Measurements from ENCODE around the gene IL1A. TPM values are rescaled to one million over a fixed set of nuclear protein-coding genes. Genes with fewer than 3 reads are reported as not detected.
A peak's percentile ranks its signal among the peaks of the same experiment; 100 is the strongest.

IL1A gene
- polyA plus RNA-seq, 4 donors: 0.06 to 0.24 TPM; not detected in 2

DNA sequence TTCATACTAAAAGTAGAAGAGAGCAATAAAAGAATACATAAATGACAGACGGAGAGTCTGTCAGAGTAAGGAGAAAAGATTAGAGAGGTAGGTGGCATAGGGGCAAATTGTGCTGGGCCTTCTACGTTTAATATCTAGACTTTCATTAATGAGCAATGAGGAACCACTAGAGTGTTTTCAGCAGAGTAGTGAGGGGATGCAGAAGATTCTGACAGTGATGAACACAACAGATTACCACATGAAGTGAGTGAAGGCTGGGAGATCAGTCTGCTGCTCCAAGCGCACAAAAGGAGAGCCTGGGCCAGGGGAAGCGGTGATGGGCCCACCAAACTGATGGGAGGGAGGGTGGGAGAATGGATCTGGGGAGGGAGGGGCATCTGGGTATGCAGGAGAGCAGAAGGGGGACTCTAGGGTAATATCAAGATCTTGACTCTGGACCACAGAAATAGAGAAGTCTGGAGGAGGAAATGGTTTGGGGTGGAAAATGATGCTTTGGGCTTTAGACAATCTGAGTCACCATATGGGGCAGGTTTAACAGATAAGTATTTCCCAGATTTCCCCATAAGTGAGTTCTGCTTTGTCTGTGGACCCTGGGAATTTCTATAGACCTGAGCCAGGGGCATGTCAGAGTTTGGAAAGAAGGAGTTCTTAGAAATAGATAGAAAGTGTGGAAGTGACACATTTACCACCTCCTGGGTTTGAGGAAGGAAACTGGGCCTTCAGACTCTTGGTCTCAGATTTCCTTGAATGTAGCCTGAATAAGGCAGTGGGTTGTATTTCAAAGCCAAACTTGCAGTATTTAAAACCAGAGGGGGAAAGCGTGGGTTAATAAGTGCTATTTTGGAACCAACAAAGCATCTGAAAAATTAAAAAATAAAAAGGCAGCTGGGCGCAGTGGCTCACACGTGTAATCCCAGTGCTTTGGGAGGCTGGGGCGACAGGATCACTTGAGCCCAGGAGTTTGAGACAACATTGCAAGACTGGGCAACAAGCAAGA is 15.0 kb upstream of the IL1A start:
- WGBS, 3 donors: 77 to 92% (median 79%) methylated on average over 7 to 8 of the region's 8 CpGs
- H3K27me3 ChIP-seq (ENCODE audit: control insufficient read depth in 3 of 3, insufficient read depth in 3 of 3, low read length in 3 of 3): no peaks in the 10 kb centered on the region
- peaks cover 0 to 8% (median 2%) of the 10 kb centered on the region in 3 donors for H3K4me1 ChIP-seq (ENCODE audit: control insufficient read depth in 3 of 3, insufficient read depth in 2 of 3, low read depth in 1 of 3, low read length in 2 of 3)
- DNase-seq (no peak), FAIRE-seq (no peak)
- H3K4me3 ChIP-seq (ENCODE audit: low read depth in 1 of 3, low read length in 3 of 3): no peak overlapping the region
- no peak overlapping the region for H3K27ac ChIP-seq (ENCODE audit: low read depth in 1 of 3, low read length in 2 of 3)
- H3K36me3 ChIP-seq (ENCODE audit: control insufficient read depth in 3 of 3, insufficient read depth in 2 of 3, low read depth in 1 of 3, low read length in 3 of 3): no peaks in the 10 kb centered on the region
- peaks cover 0 to 6% of the 10 kb centered on the region in 2 donors for H3K9me3 ChIP-seq (ENCODE audit: control insufficient read depth in 2 of 2, insufficient read depth in 1 of 2, low read depth in 1 of 2, low read length in 1 of 2)

DNA sequence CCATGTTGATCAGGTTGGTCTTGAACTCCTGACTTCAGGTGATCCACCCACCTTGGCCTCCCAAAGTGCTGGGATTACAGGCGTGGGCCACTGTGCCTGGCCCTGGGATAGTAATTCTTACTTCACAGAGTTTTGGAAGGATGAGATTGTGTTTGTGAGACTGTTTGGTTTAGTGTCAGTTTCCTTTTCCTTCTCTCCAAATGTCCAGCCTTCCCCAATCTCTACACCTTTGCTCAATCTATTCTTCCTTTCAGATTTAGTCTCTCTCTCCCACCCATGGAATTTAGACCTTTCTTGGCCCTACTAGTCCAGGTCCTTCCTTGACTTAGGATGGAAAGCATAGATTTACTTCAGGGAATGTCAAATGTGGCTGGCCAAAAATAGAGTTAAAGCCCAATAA is 12.2 kb upstream of the IL1A start:
- FAIRE-seq: no peak
- no peak for DNase-seq

DNA sequence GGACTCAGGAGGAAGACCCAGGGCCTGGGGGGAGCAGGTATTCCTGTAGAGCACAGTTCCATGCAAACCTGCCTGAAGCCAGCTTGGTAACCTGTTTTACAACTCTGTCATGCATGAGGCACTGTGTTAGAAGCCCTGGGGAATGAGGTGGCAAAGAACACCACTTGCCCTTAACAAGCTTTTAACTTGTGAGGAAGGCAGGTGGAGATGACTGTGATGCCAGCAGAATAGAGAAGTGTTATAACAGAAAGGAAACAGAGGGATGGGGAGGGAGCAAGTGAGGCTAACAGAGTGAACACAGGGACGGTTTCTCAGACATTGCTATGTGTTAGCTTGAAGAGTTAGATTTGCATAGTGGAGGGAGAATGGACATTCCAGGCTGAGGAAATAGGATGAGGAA is 11.5 kb upstream of the IL1A start:
- FAIRE-seq: no peak
- H3K27ac ChIP-seq (ENCODE audit: low read depth in 1 of 3, low read length in 2 of 3): no peak overlapping the region

More for the DNA sequence above, 12.2 kb upstream of the IL1A start:
- H3K4me3 ChIP-seq (ENCODE audit: low read depth in 1 of 3, low read length in 3 of 3): no peak overlapping the region
- 0% methylated on average over 1 of the region's 1 CpG for WGBS, 3 donors
- H3K9me3 ChIP-seq (ENCODE audit: control insufficient read depth in 2 of 2, insufficient read depth in 1 of 2, low read depth in 1 of 2, low read length in 1 of 2): peaks cover 0 to 6% of the 10 kb centered on the region in 2 donors
- peaks cover 0 to 2% (median 0%) of the 10 kb centered on the region in 3 donors for H3K27me3 ChIP-seq (ENCODE audit: control insufficient read depth in 3 of 3, insufficient read depth in 3 of 3, low read length in 3 of 3)
- peaks cover 0 to 12% (median 2%) of the 10 kb centered on the region in 3 donors for H3K4me1 ChIP-seq (ENCODE audit: control insufficient read depth in 3 of 3, insufficient read depth in 2 of 3, low read depth in 1 of 3, low read length in 2 of 3)
- H3K27ac ChIP-seq (ENCODE audit: low read depth in 1 of 3, low read length in 2 of 3): no peak overlapping the region
- H3K36me3 ChIP-seq (ENCODE audit: control insufficient read depth in 3 of 3, insufficient read depth in 2 of 3, low read depth in 1 of 3, low read length in 3 of 3): no peaks in the 10 kb centered on the region

DNA sequence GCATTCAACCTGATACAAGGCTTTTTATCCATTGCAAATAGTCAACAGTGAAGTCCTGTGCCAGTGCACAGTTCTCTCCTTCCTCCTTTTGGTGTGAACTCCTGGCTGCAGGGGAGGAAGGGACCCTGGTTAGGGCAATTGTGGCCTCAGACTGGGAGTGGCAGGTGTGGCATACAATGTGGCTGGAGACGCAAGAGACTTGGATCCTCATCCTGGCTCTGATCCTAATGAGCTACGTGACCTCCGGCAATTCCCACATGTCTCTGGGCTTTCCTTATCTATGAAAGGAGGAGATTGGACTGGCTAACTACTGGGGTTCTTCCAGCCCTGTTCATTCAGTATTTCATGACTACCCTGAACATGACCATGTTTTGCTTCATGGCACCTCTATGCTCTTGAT is 10.5 kb upstream of the IL1A start:
- Histone ChIP-seq H3K27ac (ENCODE audit: low read depth in 1 of 3, low read length in 2 of 3) (peak overlapping the region in 1 of 3 donors; percentile 47), H3K36me3 (ENCODE audit: control insufficient read depth in 3 of 3, insufficient read depth in 2 of 3, low read depth in 1 of 3, low read length in 3 of 3) (no peaks in the 10 kb centered on the region), H3K4me3 (ENCODE audit: low read depth in 1 of 3, low read length in 3 of 3) (no peak overlapping the region), H3K27me3 (ENCODE audit: control insufficient read depth in 3 of 3, insufficient read depth in 3 of 3, low read length in 3 of 3) (peaks cover 0 to 2% (median 0%) of the 10 kb centered on the region in 3 donors), H3K4me1 (ENCODE audit: control insufficient read depth in 3 of 3, insufficient read depth in 2 of 3, low read depth in 1 of 3, low read length in 2 of 3) (peaks cover 0 to 12% (median 0%) of the 10 kb centered on the region in 3 donors), H3K9me3 (ENCODE audit: control insufficient read depth in 2 of 2, insufficient read depth in 1 of 2, low read depth in 1 of 2, low read length in 1 of 2) (peaks cover 0 to 6% of the 10 kb centered on the region in 2 donors)
- DNase-seq (peak; percentile 68 to 74), FAIRE-seq (no peak)
- 8 to 46% (median 27%) methylated on average over 3 of the region's 3 CpGs for WGBS, 3 donors

More for the DNA sequence above, 11.5 kb upstream of the IL1A start:
- no peak overlapping the region for H3K4me3 ChIP-seq (ENCODE audit: low read depth in 1 of 3, low read length in 3 of 3)
- peaks cover 0 to 2% (median 0%) of the 10 kb centered on the region in 3 donors for H3K27me3 ChIP-seq (ENCODE audit: control insufficient read depth in 3 of 3, insufficient read depth in 3 of 3, low read length in 3 of 3)
- peaks cover 0 to 6% of the 10 kb centered on the region in 2 donors for H3K9me3 ChIP-seq (ENCODE audit: control insufficient read depth in 2 of 2, insufficient read depth in 1 of 2, low read depth in 1 of 2, low read length in 1 of 2)
- peak in 1 of 2 donors; percentile 28 for DNase-seq
- H3K4me1 ChIP-seq (ENCODE audit: control insufficient read depth in 3 of 3, insufficient read depth in 2 of 3, low read depth in 1 of 3, low read length in 2 of 3): peaks cover 0 to 12% (median 0%) of the 10 kb centered on the region in 3 donors
- 55 to 83% (median 69%) methylated on average over 1 of the region's 1 CpG for WGBS, 3 donors
- H3K36me3 ChIP-seq (ENCODE audit: control insufficient read depth in 3 of 3, insufficient read depth in 2 of 3, low read depth in 1 of 3, low read length in 3 of 3): no peaks in the 10 kb centered on the region

DNA sequence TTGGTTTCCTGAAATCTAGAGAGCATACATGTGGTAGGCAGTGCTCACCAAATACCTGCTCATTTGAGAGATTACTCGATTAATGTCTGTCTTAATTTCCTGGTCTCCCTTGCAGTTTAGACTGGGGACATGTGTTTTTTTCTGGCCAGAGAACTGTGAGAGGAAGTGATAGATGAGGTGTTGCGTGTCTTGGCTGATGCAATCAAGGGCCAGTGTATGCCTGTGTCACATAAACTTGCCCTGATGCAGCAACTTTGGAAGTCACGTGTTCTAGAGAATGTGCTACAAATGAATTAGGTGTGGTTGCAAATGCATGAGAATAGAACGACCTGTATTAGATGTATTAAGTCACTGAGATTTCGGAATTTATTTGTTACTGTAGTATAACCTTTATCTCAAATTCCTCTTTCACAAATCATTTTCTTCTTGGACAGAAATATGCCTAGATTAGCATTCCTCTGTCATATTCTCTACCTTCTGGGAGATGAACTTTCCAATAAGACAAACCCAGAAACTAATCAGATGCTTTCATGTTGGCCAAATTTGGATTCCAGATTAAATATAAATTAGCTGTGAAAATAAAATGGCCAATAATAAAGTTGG is 9.9 kb upstream of the IL1A start:
- 58 to 66% (median 59%) methylated on average over 5 of the region's 5 CpGs for WGBS, 3 donors
- Histone ChIP-seq H3K9me3 (ENCODE audit: control insufficient read depth in 2 of 2, insufficient read depth in 1 of 2, low read depth in 1 of 2, low read length in 1 of 2) (peaks cover 0 to 4% of the 10 kb centered on the region in 2 donors), H3K36me3 (ENCODE audit: control insufficient read depth in 3 of 3, insufficient read depth in 2 of 3, low read depth in 1 of 3, low read length in 3 of 3) (no peaks in the 10 kb centered on the region), H3K27me3 (ENCODE audit: control insufficient read depth in 3 of 3, insufficient read depth in 3 of 3, low read length in 3 of 3) (peaks cover 0 to 2% (median 0%) of the 10 kb centered on the region in 3 donors), H3K4me3 (ENCODE audit: low read depth in 1 of 3, low read length in 3 of 3) (no peak overlapping the region), H3K27ac (ENCODE audit: low read depth in 1 of 3, low read length in 2 of 3) (peak overlapping the region in 1 of 3 donors; percentile 60), H3K4me1 (ENCODE audit: control insufficient read depth in 3 of 3, insufficient read depth in 2 of 3, low read depth in 1 of 3, low read length in 2 of 3) (peaks cover 0 to 12% (median 0%) of the 10 kb centered on the region in 3 donors)
- DNase-seq (peak; percentile 47 to 74), FAIRE-seq (no peak)

DNA sequence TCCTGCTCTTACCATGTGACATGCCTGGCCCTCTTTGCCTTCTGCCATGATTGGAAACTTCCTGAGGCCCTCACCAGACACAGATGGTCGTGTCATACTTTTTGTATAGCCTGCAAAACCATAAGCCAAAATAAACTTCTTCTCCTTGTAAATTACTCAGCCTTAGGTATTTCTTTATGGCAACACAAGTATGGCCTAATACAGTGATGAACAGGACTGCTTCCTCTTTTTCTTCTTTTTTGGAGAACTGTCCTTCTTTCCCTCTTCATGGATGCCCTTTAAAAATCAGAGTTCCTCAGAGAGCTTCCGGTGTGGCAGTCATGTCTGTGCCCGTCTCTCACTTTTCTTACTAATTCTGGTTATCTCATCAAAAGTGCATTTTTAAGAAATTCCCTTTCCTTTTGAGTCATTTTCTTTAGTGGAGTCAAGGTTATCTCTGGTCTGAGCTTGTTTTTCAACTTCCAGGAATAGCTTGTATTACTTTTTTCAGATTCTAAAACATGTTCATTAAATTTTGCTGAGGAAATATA is 9.2 kb upstream of the IL1A start:
- Histone ChIP-seq H3K9me3 (ENCODE audit: control insufficient read depth in 2 of 2, insufficient read depth in 1 of 2, low read depth in 1 of 2, low read length in 1 of 2) (peaks cover 0 to 4% of the 10 kb centered on the region in 2 donors), H3K27me3 (ENCODE audit: control insufficient read depth in 3 of 3, insufficient read depth in 3 of 3, low read length in 3 of 3) (peaks cover 0 to 2% (median 0%) of the 10 kb centered on the region in 3 donors), H3K36me3 (ENCODE audit: control insufficient read depth in 3 of 3, insufficient read depth in 2 of 3, low read depth in 1 of 3, low read length in 3 of 3) (no peaks in the 10 kb centered on the region), H3K4me3 (ENCODE audit: low read depth in 1 of 3, low read length in 3 of 3) (no peak overlapping the region), H3K27ac (ENCODE audit: low read depth in 1 of 3, low read length in 2 of 3) (peak overlapping the region in 1 of 3 donors; percentile 60), H3K4me1 (ENCODE audit: control insufficient read depth in 3 of 3, insufficient read depth in 2 of 3, low read depth in 1 of 3, low read length in 2 of 3) (peaks cover 0 to 12% (median 0%) of the 10 kb centered on the region in 3 donors)
- DNase-seq: no peak
- no peak for FAIRE-seq
- 68 to 84% (median 74%) methylated on average over 3 of the region's 3 CpGs for WGBS, 3 donors

DNA sequence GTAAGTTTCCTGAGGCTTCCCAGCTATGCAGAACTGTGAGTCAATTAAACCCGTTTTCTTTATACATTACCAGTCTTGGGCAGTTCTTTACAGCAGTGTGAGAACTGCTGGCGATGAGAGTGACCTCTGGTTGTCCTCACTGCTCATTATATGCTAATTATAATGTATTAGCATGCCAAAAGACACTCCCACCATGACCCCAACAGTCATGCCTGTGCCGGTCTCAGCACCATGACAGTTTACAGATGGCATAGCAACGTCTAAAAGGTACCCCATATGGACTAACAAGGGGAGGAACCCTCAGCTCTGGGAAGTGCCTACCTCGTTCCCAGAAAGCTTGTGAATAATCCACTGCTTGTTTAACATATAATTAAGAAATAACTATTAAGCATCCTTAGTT is 8.1 kb upstream of the IL1A start:
- H3K27ac ChIP-seq (ENCODE audit: low read depth in 1 of 3, low read length in 2 of 3): no peak overlapping the region
- no peaks in the 10 kb centered on the region for H3K36me3 ChIP-seq (ENCODE audit: control insufficient read depth in 3 of 3, insufficient read depth in 2 of 3, low read depth in 1 of 3, low read length in 3 of 3)
- FAIRE-seq: no peak
- no peak for DNase-seq
- H3K27me3 ChIP-seq (ENCODE audit: control insufficient read depth in 3 of 3, insufficient read depth in 3 of 3, low read length in 3 of 3): peaks cover 0 to 2% (median 0%) of the 10 kb centered on the region in 3 donors
- peaks cover 0 to 4% of the 10 kb centered on the region in 2 donors for H3K9me3 ChIP-seq (ENCODE audit: control insufficient read depth in 2 of 2, insufficient read depth in 1 of 2, low read depth in 1 of 2, low read length in 1 of 2)
- no peak overlapping the region for H3K4me3 ChIP-seq (ENCODE audit: low read depth in 1 of 3, low read length in 3 of 3)
- 80 to 89% (median 87%) methylated on average over 5 of the region's 5 CpGs for WGBS, 3 donors
- H3K4me1 ChIP-seq (ENCODE audit: control insufficient read depth in 3 of 3, insufficient read depth in 2 of 3, low read depth in 1 of 3, low read length in 2 of 3): peaks cover 0 to 12% (median 0%) of the 10 kb centered on the region in 3 donors

DNA sequence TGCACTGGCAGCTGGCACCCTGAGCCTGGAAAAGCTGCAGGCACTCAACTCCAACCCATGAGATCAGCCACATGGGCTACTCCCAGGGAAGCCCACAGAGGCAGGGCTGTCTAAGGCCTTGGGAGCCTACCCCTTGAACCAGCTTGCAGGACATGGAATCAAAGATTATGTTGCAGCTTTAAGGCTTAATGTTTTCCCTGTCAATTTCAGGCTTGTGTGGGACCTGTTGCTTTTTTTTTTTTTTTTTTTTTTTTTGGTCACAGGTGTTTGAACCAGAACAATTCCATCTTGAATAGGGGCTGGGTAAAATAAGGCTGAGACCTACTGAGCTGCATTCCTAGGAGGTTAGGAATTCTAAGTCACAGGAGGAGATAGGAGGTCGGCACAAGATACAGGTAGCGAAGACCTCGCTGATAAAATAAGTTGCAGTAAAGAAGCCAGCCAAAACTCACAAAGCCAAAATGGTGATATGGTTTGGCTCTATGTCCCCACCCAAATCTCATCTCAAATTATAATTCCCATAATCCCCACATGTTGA is 7.5 kb upstream of the IL1A start:
- peaks cover 0 to 12% (median 0%) of the 10 kb centered on the region in 3 donors for H3K4me1 ChIP-seq (ENCODE audit: control insufficient read depth in 3 of 3, insufficient read depth in 2 of 3, low read depth in 1 of 3, low read length in 2 of 3)
- no peak for DNase-seq
- no peak overlapping the region for H3K4me3 ChIP-seq (ENCODE audit: low read depth in 1 of 3, low read length in 3 of 3)
- H3K27ac ChIP-seq (ENCODE audit: low read depth in 1 of 3, low read length in 2 of 3): no peak overlapping the region
- no peak for FAIRE-seq
- no peaks in the 10 kb centered on the region for H3K9me3 ChIP-seq (ENCODE audit: control insufficient read depth in 2 of 2, insufficient read depth in 1 of 2, low read depth in 1 of 2, low read length in 1 of 2)
- H3K27me3 ChIP-seq (ENCODE audit: control insufficient read depth in 3 of 3, insufficient read depth in 3 of 3, low read length in 3 of 3): peaks cover 0 to 2% (median 0%) of the 10 kb centered on the region in 3 donors
- WGBS, 3 donors: 90 to 99% (median 98%) methylated on average over 3 of the region's 3 CpGs
- no peaks in the 10 kb centered on the region for H3K36me3 ChIP-seq (ENCODE audit: control insufficient read depth in 3 of 3, insufficient read depth in 2 of 3, low read depth in 1 of 3, low read length in 3 of 3)

Measured in small intestine (tissue), 7 donors.